AG09309 (cell line): ENCODE measurements around the gene USP17L27.
"Not testable (repeated sequence)": the region's sequence is repeated elsewhere in the genome, so short reads cannot be mapped to it uniquely, and the experiment has no call there.

Experiments
- DNase-seq: peaks from one replicate; pipeline ENCODE4 v3.0.0-alpha.2; 2010; ENCODE audit warnings: low read depth
- H3K4me3 ChIP-seq: 2 replicates; pipeline ENCODE4 v1.5.1; 2011; ENCODE audit warnings: mild to moderate bottlenecking, low read depth, low read length, moderate library complexity; ENCODE audit not compliant: control insufficient read depth
- CTCF ChIP-seq: IDR thresholded peaks from 2 replicates; pipeline ENCODE4 v1.5.1; 2011; ENCODE audit warnings: mild to moderate bottlenecking, low read depth, low read length, inconsistent platforms; ENCODE audit not compliant: insufficient read depth, control insufficient read depth; ENCODE audit errors: missing control alignments

USP17L27 gene

DNA sequence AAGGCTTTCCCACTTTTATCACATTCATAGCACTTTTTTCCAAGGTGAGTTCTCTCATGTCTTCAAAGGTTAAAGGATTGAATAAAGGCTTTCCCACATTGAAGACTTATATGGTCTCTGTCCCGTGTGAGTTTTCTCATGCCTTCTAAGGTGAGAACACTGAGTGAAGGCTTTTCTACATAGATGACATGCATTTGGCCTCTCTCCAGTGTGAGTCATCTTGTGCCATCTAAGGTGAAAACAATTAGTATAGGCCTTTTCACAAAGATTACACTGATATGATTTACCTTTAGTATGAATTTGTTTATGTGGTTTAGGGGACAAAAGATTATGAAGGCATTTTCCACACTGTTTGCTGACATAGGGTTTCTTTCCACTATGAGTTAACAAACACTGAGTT, 40.2 kb downstream of the USP17L27 start:
- DNase-seq: no peak
- H3K4me3 ChIP-seq: no peak overlapping the region
- TF ChIP-seq CTCF: no peak

DNA sequence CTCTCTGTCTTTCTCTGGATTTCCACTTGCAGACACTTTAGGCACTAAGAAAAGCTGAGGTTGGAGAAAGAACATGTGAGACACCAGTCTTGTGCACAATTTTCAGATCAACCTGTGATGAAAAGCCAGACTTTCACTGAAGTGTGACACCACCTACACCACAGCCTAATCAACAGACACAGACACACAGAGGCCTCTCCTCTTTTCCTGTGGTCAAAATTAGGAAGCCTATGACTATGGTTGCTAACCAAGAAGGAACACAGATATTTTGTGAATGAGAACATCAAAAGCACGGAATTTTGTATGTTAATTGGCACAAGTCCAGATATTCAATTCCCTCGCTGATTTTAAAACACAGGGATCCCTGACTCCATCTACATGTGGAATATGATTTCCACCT, 45.1 kb downstream of the USP17L27 start:
- not testable (repeated sequence) for DNase-seq, H3K4me3 ChIP-seq
